Fibroblast of villous mesenchyme (primary cell): ENCODE results near the gene ENGASE. TPM values are rescaled to one million over a fixed set of nuclear protein-coding genes. Genes with fewer than 3 reads are reported as not detected.
"Not testable (repeated sequence)": the region's sequence is repeated elsewhere in the genome, so short reads cannot be mapped to it uniquely, and the experiment has no call there.

ENCODE experiments used
- DNase-seq: peaks from one replicate; pipeline ENCODE4 v3.0.0-alpha.2; 2010; ENCODE audit warnings: low read depth
- H3K4me3 ChIP-seq: 2 replicates; pipeline ENCODE4 v1.5.1; 2011; ENCODE audit warnings: low read depth, mild to moderate bottlenecking, low read length
- total RNA-seq: library from RNA; depleted of rRNA; stranded (reverse); fragments of >200 nt; gene quantifications from 2 replicates; pipeline ENCODE4 v1.2.3, GENCODE V29; 2012
- TF ChIP-seq, protein P1 (sequence below): IDR thresholded peaks from 2 replicates; pipeline ENCODE4 v1.5.1; 2012; ENCODE audit warnings: low read depth, mild to moderate bottlenecking, low read length; ENCODE audit not compliant: insufficient read depth

ENGASE gene
- total RNA-seq, 1 donor: 11.2 TPM

DNA sequence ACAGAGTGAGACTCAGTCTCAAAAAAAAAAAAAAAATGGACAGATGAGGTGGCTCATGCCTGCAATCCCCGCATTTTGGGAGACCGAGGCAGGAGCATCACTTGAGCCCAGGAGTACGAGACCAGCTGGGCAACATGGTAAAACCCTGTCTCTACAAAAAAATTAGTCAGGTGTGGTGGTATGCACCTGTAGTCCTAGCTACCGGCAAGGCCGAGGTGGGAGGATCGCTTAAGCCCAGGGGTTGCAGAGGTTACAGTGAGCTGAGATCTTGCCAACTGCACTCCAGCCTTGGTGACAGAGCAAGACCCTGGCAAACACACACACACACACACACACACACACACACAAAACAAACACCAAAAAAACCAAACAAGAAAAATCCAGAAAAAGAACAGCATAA, 7.7 kb upstream of the ENGASE start:
- no peak for DNase-seq
- TF ChIP-seq, protein P1, sequence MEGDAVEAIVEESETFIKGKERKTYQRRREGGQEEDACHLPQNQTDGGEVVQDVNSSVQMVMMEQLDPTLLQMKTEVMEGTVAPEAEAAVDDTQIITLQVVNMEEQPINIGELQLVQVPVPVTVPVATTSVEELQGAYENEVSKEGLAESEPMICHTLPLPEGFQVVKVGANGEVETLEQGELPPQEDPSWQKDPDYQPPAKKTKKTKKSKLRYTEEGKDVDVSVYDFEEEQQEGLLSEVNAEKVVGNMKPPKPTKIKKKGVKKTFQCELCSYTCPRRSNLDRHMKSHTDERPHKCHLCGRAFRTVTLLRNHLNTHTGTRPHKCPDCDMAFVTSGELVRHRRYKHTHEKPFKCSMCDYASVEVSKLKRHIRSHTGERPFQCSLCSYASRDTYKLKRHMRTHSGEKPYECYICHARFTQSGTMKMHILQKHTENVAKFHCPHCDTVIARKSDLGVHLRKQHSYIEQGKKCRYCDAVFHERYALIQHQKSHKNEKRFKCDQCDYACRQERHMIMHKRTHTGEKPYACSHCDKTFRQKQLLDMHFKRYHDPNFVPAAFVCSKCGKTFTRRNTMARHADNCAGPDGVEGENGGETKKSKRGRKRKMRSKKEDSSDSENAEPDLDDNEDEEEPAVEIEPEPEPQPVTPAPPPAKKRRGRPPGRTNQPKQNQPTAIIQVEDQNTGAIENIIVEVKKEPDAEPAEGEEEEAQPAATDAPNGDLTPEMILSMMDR: no peak
- no peak overlapping the region for H3K4me3 ChIP-seq

DNA sequence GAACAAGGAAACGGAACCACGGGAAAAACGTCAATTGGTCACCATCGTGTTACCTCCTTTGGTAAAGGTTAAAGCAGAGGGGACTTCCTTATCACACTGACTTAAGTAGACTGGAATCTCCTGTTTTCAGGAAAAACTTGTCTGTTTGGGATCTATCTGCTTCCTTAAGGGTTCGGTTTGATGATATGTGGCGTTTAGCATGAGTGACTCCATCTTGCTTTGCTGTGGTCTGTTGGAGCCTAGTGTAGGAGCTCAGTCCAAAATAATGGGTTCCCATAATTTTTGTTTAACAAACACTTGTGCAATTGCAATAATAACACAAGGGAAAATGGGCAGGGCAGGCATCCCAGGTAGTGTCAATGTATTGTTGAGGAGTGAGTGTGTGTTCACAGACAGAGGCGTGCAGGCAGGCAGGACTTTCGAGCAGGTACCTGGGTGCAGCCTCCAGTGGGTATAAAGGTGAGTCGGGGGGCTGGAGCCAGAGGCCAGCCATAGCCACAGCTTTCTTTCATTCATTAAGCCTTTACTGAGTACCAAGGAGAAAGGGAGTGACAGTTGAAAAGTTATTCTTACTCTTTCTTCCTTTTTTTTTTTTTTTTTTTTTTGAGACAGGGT, 4.3 kb upstream of the ENGASE start:
- no peak for DNase-seq
- TF ChIP-seq, protein P1: no peak
- H3K4me3 ChIP-seq: no peak overlapping the region

DNA sequence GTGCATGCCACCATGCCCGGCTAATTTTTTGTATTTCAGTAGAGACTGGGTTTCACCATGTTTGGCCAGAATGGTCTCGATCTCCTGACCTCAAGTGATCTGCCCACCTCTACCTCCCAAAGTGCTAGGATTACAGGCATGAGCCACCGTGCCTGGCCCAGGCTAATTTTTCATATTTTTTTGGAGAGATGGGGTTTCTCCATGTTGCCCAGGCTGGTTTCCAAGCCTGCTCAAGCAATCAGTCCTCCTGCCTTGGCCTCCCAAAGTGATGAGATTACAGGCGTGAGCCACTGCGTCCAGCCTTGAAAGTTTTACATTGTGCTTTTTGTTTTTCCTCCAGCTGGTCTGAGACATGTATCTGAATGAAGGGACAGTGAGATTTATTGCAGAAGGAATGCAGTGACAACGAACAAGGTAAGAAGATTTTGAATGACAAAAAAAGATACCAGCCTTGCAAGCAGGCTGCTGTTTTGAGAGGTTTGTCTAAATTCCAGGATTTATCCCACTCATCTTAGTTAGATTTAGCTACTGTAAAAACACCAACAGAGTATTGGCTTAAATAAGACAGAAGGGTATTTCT, 3.4 kb upstream of the ENGASE start:
- no peak overlapping the region for H3K4me3 ChIP-seq
- DNase-seq: no peak
- TF ChIP-seq, protein P1: no peak

DNA sequence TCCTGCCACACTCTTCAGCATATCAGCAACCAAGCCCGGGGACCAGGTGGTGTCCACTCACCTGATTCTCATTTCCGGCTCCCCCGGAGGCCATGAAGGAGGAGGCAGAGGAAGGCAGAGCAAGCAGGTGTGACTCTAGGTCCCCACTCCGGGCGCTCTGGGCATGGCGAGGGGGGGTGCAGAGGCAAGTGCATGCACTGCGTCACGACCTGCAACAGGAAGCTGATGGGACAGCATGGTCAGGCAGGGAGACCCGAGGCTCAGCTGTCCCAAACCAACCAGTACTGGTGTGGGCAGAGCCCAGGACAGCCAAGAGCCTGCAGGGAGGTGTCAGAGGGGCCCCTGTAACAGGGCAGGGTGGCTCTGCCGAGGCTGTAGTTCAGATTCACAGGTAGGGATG, 2.1 kb upstream of the ENGASE start:
- TF ChIP-seq, protein P1: no peak
- no peak overlapping the region for H3K4me3 ChIP-seq
- DNase-seq: no peak

DNA sequence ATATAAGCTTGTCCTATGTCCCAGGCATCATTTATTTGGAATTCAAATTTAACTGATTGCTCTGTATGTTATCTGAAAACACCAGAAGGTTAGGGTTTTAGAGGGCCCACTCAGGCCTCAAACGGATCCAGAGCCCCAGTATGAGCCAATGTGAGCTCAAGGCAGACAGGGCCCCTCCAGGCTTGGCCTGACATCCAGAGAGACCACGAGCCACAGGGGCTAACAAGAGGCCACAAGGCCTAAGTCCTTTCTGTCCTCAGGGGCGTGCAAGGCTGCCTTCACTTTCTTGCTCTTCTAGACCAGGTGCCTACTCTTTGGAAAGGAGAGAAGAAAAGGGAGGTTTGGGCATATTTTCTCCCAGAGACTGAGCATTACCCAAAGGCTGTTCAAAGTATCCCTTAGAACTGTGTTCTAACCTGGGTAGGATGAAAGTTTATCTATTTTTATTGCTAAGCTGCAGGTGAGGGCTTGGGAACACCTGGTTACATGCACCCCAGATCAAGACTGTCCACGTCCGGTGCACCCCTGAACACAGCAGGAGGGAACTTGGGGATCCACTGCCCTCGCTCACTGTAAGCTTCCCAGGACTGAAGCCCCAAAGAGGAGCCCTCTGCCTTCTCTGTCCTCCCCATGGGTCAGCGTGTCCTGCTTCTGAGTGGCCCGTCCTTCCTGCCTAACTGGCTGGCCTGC, 1.5 kb upstream of the ENGASE start:
- TF ChIP-seq, protein P1: no peak
- no peak for DNase-seq
- no peak overlapping the region for H3K4me3 ChIP-seq

DNA sequence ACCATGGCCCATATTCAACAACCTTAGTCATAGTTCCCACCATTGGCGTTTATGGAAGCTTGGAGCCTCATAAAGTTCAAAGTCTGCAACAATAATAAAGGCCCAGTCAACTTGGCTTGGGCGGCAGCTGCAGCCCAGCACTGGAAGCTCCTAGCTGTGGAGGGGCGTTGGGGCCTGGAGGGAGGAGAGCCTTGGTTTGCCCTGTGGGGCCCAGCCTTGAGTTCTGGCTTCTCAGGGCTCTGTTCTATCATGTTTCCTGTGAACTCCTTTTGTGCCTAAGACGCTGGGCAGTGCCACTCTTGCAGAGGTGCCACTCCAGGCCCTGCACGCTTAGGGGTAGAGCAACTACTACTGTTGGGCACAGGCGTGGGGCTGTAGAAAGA, 927 bp upstream of the ENGASE start:
- no peak for DNase-seq
- TF ChIP-seq, protein P1: no peak
- H3K4me3 ChIP-seq: no peak overlapping the region

DNA sequence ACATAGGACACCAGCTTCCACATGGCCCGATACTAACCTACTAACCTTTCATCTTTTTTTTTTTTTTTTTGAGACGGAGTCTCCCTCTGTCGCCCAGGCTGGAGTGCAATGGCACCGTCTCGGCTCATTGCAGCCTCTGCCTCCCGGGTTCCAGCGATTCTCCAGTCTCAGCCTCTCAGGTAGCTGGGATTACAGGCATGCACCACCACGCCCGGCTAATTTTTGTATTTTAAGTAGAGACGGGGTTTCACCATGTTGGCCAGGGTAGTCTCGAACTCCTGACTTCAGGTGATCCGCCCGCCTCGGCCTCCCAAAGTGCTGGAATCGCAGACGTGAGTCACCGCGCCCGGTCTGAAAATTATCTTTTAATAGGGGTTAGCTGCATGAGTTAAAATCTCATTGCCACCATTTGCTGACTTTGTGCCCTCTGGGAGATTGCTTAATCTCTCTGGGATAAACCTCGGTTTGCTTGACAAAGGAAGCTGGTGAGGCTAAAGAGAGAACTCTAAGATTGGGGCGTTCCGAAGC, 439 bp upstream of the ENGASE start:
- DNase-seq: not testable (repeated sequence)
- H3K4me3 ChIP-seq: peak overlapping the region; percentile 17
